Measurements from ENCODE around the gene TOE1. TPM values are rescaled to one million over a fixed set of nuclear protein-coding genes. Genes with fewer than 3 reads are reported as not detected.
"Not testable (repeated sequence)": the region's sequence is repeated elsewhere in the genome, so short reads cannot be mapped to it uniquely, and the experiment has no call there.

The TOE1 gene
- total RNA-seq, 4 donors from 2014 or later, result 2.9 to 9.4 (median 5.3) TPM

DNA sequence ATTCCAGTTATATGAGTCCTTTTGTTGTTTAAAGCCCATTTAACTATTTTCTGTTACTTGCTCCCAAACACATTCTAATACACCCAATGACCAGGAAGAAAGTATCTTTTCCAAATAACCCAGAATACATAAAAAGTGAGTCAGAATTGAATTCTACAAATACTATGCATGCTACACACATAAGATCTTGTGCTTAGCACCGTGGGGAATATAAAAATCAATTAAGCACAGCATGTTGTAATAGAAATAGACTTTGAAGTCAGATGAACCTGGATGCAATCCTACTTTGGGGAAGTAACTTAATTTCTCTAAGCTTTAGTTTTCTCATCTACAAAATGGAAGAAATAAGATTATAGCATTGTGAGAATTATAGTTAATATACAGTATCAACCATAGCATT lies 40.8 kb downstream of the TOE1 start:
- in situ Hi-C loops (cut with MboI; ENCODE audit: low sequenced_read_pairs in 4 of 4) (no loop called here), intact Hi-C loops (cut with DNase I; ENCODE audit: low total_unique reads) (no loop called here)
- ATAC-seq, result no peak
- TF ChIP-seq POLR2A (IDR thresholded peaks at IDR 0.05), result no peak
- TF ChIP-seq CTCF (IDR thresholded peaks at IDR 0.05 in 4 of 5, conservative IDR thresholded peaks at IDR 0.05 in 1 of 5), result no peak
- no peaks in the 10 kb centered on the region for H3K27me3 ChIP-seq
- no peak overlapping the region for H3K4me3 ChIP-seq
- no peak overlapping the region for H3K27ac ChIP-seq
- peaks cover 7 to 8% of the 10 kb centered on the region in 2 donors for H3K4me1 ChIP-seq
- no peaks in the 10 kb centered on the region for H3K9me3 ChIP-seq
- no peak for DNase-seq
- no peaks in the 10 kb centered on the region for H3K36me3 ChIP-seq

DNA sequence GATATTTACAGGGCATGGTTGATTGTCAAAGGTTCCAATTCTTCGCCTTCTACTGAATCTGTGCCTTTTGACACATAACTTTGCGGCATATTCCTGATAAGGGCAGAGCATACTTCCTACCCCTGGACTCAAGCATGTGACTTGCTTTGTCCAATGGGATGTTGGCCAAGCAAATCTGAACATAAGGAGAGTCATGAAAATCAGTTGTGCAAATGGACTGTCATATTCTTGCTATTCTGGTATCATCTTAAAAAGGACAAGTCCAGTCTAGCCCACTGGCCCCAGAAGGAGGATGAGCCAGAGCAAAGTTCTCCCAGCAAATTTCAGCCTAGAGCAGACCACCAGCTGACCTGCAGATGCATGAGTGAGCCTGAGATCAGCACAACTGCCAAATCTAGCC lies 41.3 kb downstream of the TOE1 start:
- no peaks in the 10 kb centered on the region for H3K36me3 ChIP-seq
- no peak overlapping the region for H3K27ac ChIP-seq
- TF ChIP-seq CTCF (IDR thresholded peaks at IDR 0.05 in 4 of 5, conservative IDR thresholded peaks at IDR 0.05 in 1 of 5), result no peak
- TF ChIP-seq POLR2A (IDR thresholded peaks at IDR 0.05), result no peak
- ATAC-seq, result no peak
- in situ Hi-C loops (cut with MboI; ENCODE audit: low sequenced_read_pairs in 4 of 4), result no loop called here
- DNase-seq, result no peak
- H3K4me3 ChIP-seq, result no peak overlapping the region
- peaks cover 3% of the 10 kb centered on the region in 2 donors for H3K4me1 ChIP-seq
- intact Hi-C loops (cut with DNase I; ENCODE audit: low total_unique reads), result no loop called here
- H3K27me3 ChIP-seq, result no peaks in the 10 kb centered on the region
- H3K9me3 ChIP-seq, result no peaks in the 10 kb centered on the region

GRCh38 chr1:45383191-45383590 lies 43.2 kb downstream of the TOE1 start:
- no peaks in the 10 kb centered on the region for H3K36me3 ChIP-seq
- no peak for ATAC-seq
- no peak overlapping the region for H3K4me3 ChIP-seq
- no peak overlapping the region for H3K27ac ChIP-seq
- TF ChIP-seq POLR2A (IDR thresholded peaks at IDR 0.05) (no peak), CTCF (IDR thresholded peaks at IDR 0.05 in 4 of 5, conservative IDR thresholded peaks at IDR 0.05 in 1 of 5) (no peak)
- in situ Hi-C loops (cut with MboI; ENCODE audit: low sequenced_read_pairs in 4 of 4), result no loop called here
- H3K9me3 ChIP-seq, result no peaks in the 10 kb centered on the region
- no peak for DNase-seq
- H3K27me3 ChIP-seq, result no peaks in the 10 kb centered on the region
- intact Hi-C loops (cut with DNase I; ENCODE audit: low total_unique reads), result no loop called here
- H3K4me1 ChIP-seq, result no peaks in the 10 kb centered on the region

- in situ Hi-C loops (cut with MboI; ENCODE audit: low sequenced_read_pairs in 4 of 4); H3K9me3 ChIP-seq; H3K4me3 ChIP-seq; DNase-seq; H3K27ac ChIP-seq; intact Hi-C loops (cut with DNase I; ENCODE audit: low total_unique reads); H3K4me1 ChIP-seq; ATAC-seq; H3K36me3 ChIP-seq; H3K27me3 ChIP-seq: not testable (repeated sequence)
Measured at GRCh38 chr1:45384213-45384612, 44.2 kb downstream of the TOE1 start.

GRCh38 chr1:45385302-45385701 lies 45.3 kb downstream of the TOE1 start:
- intact Hi-C loops (cut with DNase I; ENCODE audit: low total_unique reads), result no loop called here
- Histone ChIP-seq H3K27me3 (no peaks in the 10 kb centered on the region), H3K4me3 (no peak overlapping the region), H3K27ac (no peak overlapping the region), H3K4me1 (no peaks in the 10 kb centered on the region), H3K9me3 (no peaks in the 10 kb centered on the region), H3K36me3 (no peaks in the 10 kb centered on the region)
- DNase-seq (no peak), ATAC-seq (no peak)
- TF ChIP-seq POLR2A (IDR thresholded peaks at IDR 0.05) (no peak), CTCF (IDR thresholded peaks at IDR 0.05 in 4 of 5, conservative IDR thresholded peaks at IDR 0.05 in 1 of 5) (no peak)
- in situ Hi-C loops (cut with MboI; ENCODE audit: low sequenced_read_pairs in 4 of 4), result no loop called here

Measured in gastrocnemius medialis (tissue), 4 donors.